ENCODE data around the gene MET.

DNA sequence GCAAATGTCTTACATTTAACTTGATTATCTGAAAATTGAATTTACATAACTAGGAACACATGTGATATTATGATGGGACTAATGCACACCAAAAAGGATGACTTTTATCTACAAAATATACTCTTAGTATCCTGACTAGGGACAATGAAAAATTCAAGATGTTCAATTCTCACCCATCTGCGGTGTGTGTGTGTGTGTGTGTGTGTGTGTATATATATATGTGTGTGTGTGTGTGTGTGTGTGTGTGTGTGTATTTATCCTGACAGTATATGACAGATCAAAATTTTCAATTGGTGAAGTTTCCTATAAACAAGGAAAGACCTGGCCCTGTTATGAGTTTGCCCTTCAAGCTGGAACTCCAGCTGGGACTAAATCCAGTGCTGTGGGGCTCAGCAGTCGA, 40.3 kb upstream of the MET start:
- TF ChIP-seq EP300 (IDR thresholded peaks at IDR 0.05) (no peak), CBX8 (IDR thresholded peaks at IDR 0.05) (no peak), ZC3H11A (IDR thresholded peaks at IDR 0.05) (no peak), POLR2A (IDR thresholded peaks at IDR 0.05; ENCODE audit: low read length) (no peak), RFX5 (IDR thresholded peaks at IDR 0.05) (no peak), POLR2AphosphoS2 (conservative IDR thresholded peaks at IDR 0.05; ENCODE audit: low read length) (no peak), JUN (IDR thresholded peaks at IDR 0.05) (no peak), ZFP36 (IDR thresholded peaks at IDR 0.05; ENCODE audit: borderline replicate concordance, partially characterized antibody) (no peak), MAFK (IDR thresholded peaks at IDR 0.05; ENCODE audit: partially characterized antibody) (no peak), MYC (IDR thresholded peaks at IDR 0.05; ENCODE audit: borderline replicate concordance, low read length) (no peak), CTCF (IDR thresholded peaks at IDR 0.05) (no peak), HDAC2 (IDR thresholded peaks at IDR 0.05) (no peak), KDM1A (IDR thresholded peaks at IDR 0.05; ENCODE audit: low read depth) (no peak), CEBPB (IDR thresholded peaks at IDR 0.05) (no peak)

All from A549 (cell line).